HepG2 (cell line): ENCODE data around the gene ACOT13. TPM values are rescaled to one million over a fixed set of nuclear protein-coding genes. Genes with fewer than 3 reads are reported as not detected.
"Not testable (repeated sequence)": the region's sequence is repeated elsewhere in the genome, so short reads cannot be mapped to it uniquely, and the experiment has no call there.

Experiments used
- ATAC-seq: fragments of 200-7000 bp; cut with Tn5 transposase; 3 replicates; pipeline ENCODE4 v1.9.1; 2020; ENCODE audit warnings: mild to moderate bottlenecking, moderate library complexity
- BruUV-seq: library from RNA; stranded (reverse); fragments of 400-500 nt; replicated peaks from 2 replicates; lab custom pipeline; 2021; lab: Mats Ljungman, UMichigan
- CTCF ChIA-PET: fragments of 300-600 bp; formaldehyde crosslinking; extraction: SDS; loops from one replicate; lab custom pipeline; 2021; ENCODE audit warnings: low total read pairs, inconsistent platforms, low intra/inter-chr PET ratio; lab: Yijun Ruan, JAX
- POLR2A ChIA-PET: fragments of 350-600 bp; sonication (Branson Sonifier 250); formaldehyde crosslinking; loops from one replicate; lab custom pipeline; 2020; ENCODE audit warnings: antibody characterized with exemption, inconsistent platforms; lab: Yijun Ruan, JAX
- DNase-seq: peaks from one replicate; pipeline ENCODE4 v3.0.0-alpha.2; 2015; ENCODE audit warnings: low spot score
- FAIRE-seq: peaks from 3 replicates; lab custom pipeline; 2011; peaks lifted over from hg19 to GRCh38; lab: Jason Lieb, UNC
- H2AFZ ChIP-seq: one replicate; pipeline ENCODE4 v1.6.1; 2011; ENCODE audit warnings: low read length, inconsistent platforms
- H3K27ac ChIP-seq: fragments of 300-600 bp; 3 replicates; pipeline ENCODE4 v1.8.0; 2011; ENCODE audit warnings: mixed run types, mild to moderate bottlenecking, mixed read lengths, low read length, inconsistent platforms; ENCODE audit not compliant: insufficient read depth; ENCODE audit errors: extremely low read length
- H3K27me3 ChIP-seq, 2 experiments: fragments of 200-600 bp in 1 of 2; 2 replicates in 1 of 2; 3 replicates in 1 of 2; pipeline versions ENCODE4 v1.6.0 to v1.8.0; 2011; ENCODE audit warnings: low read length in 2 of 2, mild to moderate bottlenecking in 2 of 2, moderate library complexity in 2 of 2, inconsistent platforms in 1 of 2; ENCODE audit not compliant: insufficient read depth in 2 of 2, control insufficient read depth in 1 of 2
- H3K36me3 ChIP-seq, 2 experiments: fragments of 200-600 bp in 1 of 2; replicated peaks in 1 of 2; 2 replicates in 1 of 2; 3 replicates in 1 of 2; pipeline versions ENCODE4 v1.5.1 to v1.8.0; 2011; ENCODE audit warnings: low read length in 2 of 2, inconsistent platforms in 1 of 2; ENCODE audit not compliant: insufficient read depth in 2 of 2, control insufficient read depth in 1 of 2
- H3K4me1 ChIP-seq: 2 replicates; pipeline ENCODE4 v1.5.1; 2012; ENCODE audit warnings: low read length, inconsistent platforms; ENCODE audit not compliant: insufficient read depth
- H3K4me2 ChIP-seq: 2 replicates; pipeline ENCODE4 v1.6.0; 2011; ENCODE audit warnings: low read depth, low read length, inconsistent platforms
- H3K4me3 ChIP-seq, 3 experiments: fragments of 200-600 bp in 1 of 3; sonication (generic), shearing (Covaris generic) in 1 of 3; replicated peaks in 1 of 3; 2 replicates each; pipeline ENCODE4 v1.5.1; 2011 to 2016; ENCODE audit warnings: low read length in 3 of 3, inconsistent platforms in 2 of 3, low read depth in 2 of 3, mild to moderate bottlenecking in 2 of 3, control low read depth in 1 of 3, mixed read lengths in 1 of 3; ENCODE audit not compliant: insufficient read depth in 1 of 3
- H3K79me2 ChIP-seq: one replicate; pipeline ENCODE4 v1.6.1; 2011; ENCODE audit warnings: low read length, inconsistent platforms; ENCODE audit not compliant: insufficient read depth
- H3K9ac ChIP-seq: 2 replicates; pipeline ENCODE4 v1.6.0; 2011; ENCODE audit warnings: mild to moderate bottlenecking, low read depth, low read length, inconsistent platforms; ENCODE audit not compliant: insufficient read depth
- H3K9me3 ChIP-seq: 2 replicates; pipeline ENCODE4 v1.5.1; 2012; ENCODE audit warnings: mild to moderate bottlenecking, low read length
- H4K20me1 ChIP-seq: 2 replicates; pipeline ENCODE4 v1.6.0; 2011; ENCODE audit warnings: inconsistent platforms, mild to moderate bottlenecking, low read length, moderate library complexity; ENCODE audit not compliant: insufficient read depth
- IKZF5 ChIP-seq: IDR thresholded peaks from 2 replicates; pipeline ENCODE4 v1.6.1; 2018; ENCODE audit warnings: missing genetic modification reagents, mild to moderate bottlenecking, missing compliant biosample characterization
- IRF1 ChIP-seq: sonication (generic); formaldehyde crosslinking; IDR thresholded peaks from 2 replicates; pipeline ENCODE4 v1.4.0; 2020; ENCODE audit warnings: low read depth, mild to moderate bottlenecking, missing genetic modification reagents
- NCOA1 ChIP-seq: sonication (generic); formaldehyde crosslinking; IDR thresholded peaks from 2 replicates; pipeline ENCODE4 v1.9.0; 2021; ENCODE audit warnings: missing genetic modification reagents
- REPIN1 ChIP-seq: sonication (generic); formaldehyde crosslinking; IDR thresholded peaks from 2 replicates; pipeline ENCODE4 v1.8.0; 2022; ENCODE audit warnings: missing genetic modification reagents, low read depth, mild to moderate bottlenecking, borderline replicate concordance
- RFX5 ChIP-seq: IDR thresholded peaks from 2 replicates; pipeline ENCODE4 v1.6.1; 2011; ENCODE audit warnings: low read depth, low read length, improper control_type of control experiment
- ZFAT ChIP-seq: sonication (generic); formaldehyde crosslinking; conservative IDR thresholded peaks from 2 replicates; pipeline ENCODE4 v1.8.1; 2023; ENCODE audit warnings: missing genetic modification reagents, inconsistent platforms
- ZNF430 ChIP-seq: sonication (generic); formaldehyde crosslinking; IDR thresholded peaks from 2 replicates; pipeline ENCODE4 v1.9.0; 2021; ENCODE audit warnings: mild to moderate bottlenecking, missing genetic modification reagents
- ZNF451 ChIP-seq: sonication (generic); formaldehyde crosslinking; IDR thresholded peaks from 2 replicates; pipeline ENCODE4 v1.5.0; 2020; ENCODE audit warnings: mild to moderate bottlenecking, missing genetic modification reagents
- WGBS: methylation state at CpG from one replicate; pipeline ENCODE4 v1.1.6; 2017; ENCODE audit warnings: low lambda C conversion rate; 5-methylcytosine and 5-hydroxymethylcytosine counted together
- in situ Hi-C: cut with HindIII; loops from 2 replicates; pipeline ENCODE4 v1.10.0; 2017; ENCODE audit warnings: low pct_unique_long_range_greater_than_20kb; ENCODE audit not compliant: extremely low pct_ligation_motif_present
- intact Hi-C: fragments of 100-400 bp; cut with micrococcal nuclease; formaldehyde crosslinking; loops from one replicate; pipeline ENCODE4 v1.10.0; 2022; ENCODE audit not compliant: unreplicated experiment
- polyA plus RNA-seq, 8 experiments: library from polyadenylated mRNA; depleted of rRNA in 3 of 8; stranded (reverse) in 7 of 8; unstranded in 1 of 8; fragments of >200 nt; fragmentation: Illumina TruSeq in 4 of 8; extraction: Trizol in 4 of 8; gene quantifications; 2 replicates each; pipeline versions ENCODE4 v1.2.1 to v1.2.3, GENCODE V29; 2011 to 2016; ENCODE audit warnings: low read depth in 4 of 8, missing spikeins in 1 of 8, mixed read lengths in 1 of 8; ENCODE audit not compliant: insufficient read depth in 1 of 8
- total RNA-seq, 5 experiments: library from RNA; depleted of rRNA; stranded (reverse); fragments of >200 nt; fragmentation: Illumina TruSeq; extraction: Trizol; gene quantifications; 2 replicates each; pipeline ENCODE4 v1.2.3, GENCODE V29; 2016; ENCODE audit warnings: low read depth in 1 of 5

The ACOT13 gene
- total and polyA plus RNA-seq, 2 of the 13 experiments (the other 11 are each of a cell fraction or from before 2014, with no cell fraction given): 31.5 to 45.1 TPM

- BruUV-seq: no TSS peak
- ATAC-seq: no peak
- POLR2A ChIA-PET: interaction anchor here (0.7 kb wide), 1 partner anchor 22 kb away, joined by 3 read pairs; no protein-coding TSS in a partner anchor
- Histone ChIP-seq H4K20me1 (no peaks in the 10 kb centered on the region), H3K79me2 (no peaks in the 10 kb centered on the region)
- CTCF ChIA-PET: no interaction called here
- no peak for TF ChIP-seq RFX5
- no peak for TF ChIP-seq IRF1
- no peak for TF ChIP-seq REPIN1
- TF ChIP-seq ZNF451 (CRISPR knock-in tag): no peak
- TF ChIP-seq IKZF5 (CRISPR knock-in tag): no peak
- TF ChIP-seq NCOA1: no peak
- no peak for TF ChIP-seq ZFAT
- TF ChIP-seq, all 625 proteins: peak for 0
- FAIRE-seq: no peak
- in situ Hi-C loops: no loop called here
- Histone ChIP-seq H2AFZ (no peak overlapping the region), H3K36me3 (no peaks in the 10 kb centered on the region), H3K4me1 (peaks cover 16% of the 10 kb centered on the region), H3K27ac (no peak overlapping the region), H3K4me2 (no peak overlapping the region), H3K9ac (no peak overlapping the region), H3K4me3 (no peak overlapping the region), H3K9me3 (peaks cover 11% of the 10 kb centered on the region), H3K27me3 (peaks cover 0 to 7% of the 10 kb centered on the region in 2 experiments; a peak in 1 of 5 replicates)
- WGBS: 22% methylated on average over 3 of the region's 3 CpGs
- DNase-seq: no peak
- intact Hi-C loops: no loop called here
These were observed 82.4 kb downstream of the ACOT13 start for GRCh38 chr6:24749297-24749696.

GRCh38 chr6:24750878-24751277, 84.0 kb downstream of the ACOT13 start:
- H3K4me2 ChIP-seq, H3K36me3 ChIP-seq, BruUV-seq, CTCF ChIA-PET, H3K27me3 ChIP-seq, H3K79me2 ChIP-seq, H3K9ac ChIP-seq, FAIRE-seq, DNase-seq, H4K20me1 ChIP-seq, H3K4me3 ChIP-seq, ATAC-seq, H2AFZ ChIP-seq, H3K27ac ChIP-seq, intact Hi-C loops, POLR2A ChIA-PET, in situ Hi-C loops: not testable (repeated sequence)
- peaks cover 11% of the 10 kb centered on the region for H3K9me3 ChIP-seq
- 43% methylated on average over 3 of the region's 3 CpGs for WGBS
- H3K4me1 ChIP-seq: peaks cover 16% of the 10 kb centered on the region
- TF ChIP-seq ZNF430 (CRISPR knock-in tag): peak; percentile 92
